Stimulated activated CD4-positive, alpha-beta T cell treated with anti-CD3 and anti-CD28 coated beads, Interleukin-1b, Interleukin-23, amount 100 ng/mL, for 4 hours (primary cell): ENCODE data around the gene WAPL.
A peak's percentile ranks its signal among the peaks of the same experiment; 100 is the strongest.

Experiments used
- DNase-seq, 2 donors: peaks; one replicate each; pipeline ENCODE4 v3.0.0-alpha.2; 2020; ENCODE audit warnings: low read depth in 2 of 2

Gene WAPL

GRCh38 chr10:86411852-86412560 is 109.6 kb downstream of the WAPL start:
- no peak for DNase-seq

- DNase-seq, result peak in 1 of 2 donors; percentile 32
Measured at GRCh38 chr10:86411281-86411841, 110.2 kb downstream of the WAPL start.

GRCh38 chr10:86410542-86411124 is 111.0 kb downstream of the WAPL start:
- DNase-seq, result no peak

- DNase-seq, result no peak
Measured at GRCh38 chr10:86409183-86409582, 112.4 kb downstream of the WAPL start.

GRCh38 chr10:86403183-86403797 is 118.3 kb downstream of the WAPL start:
- no peak for DNase-seq

- DNase-seq, result no peak
Measured at GRCh38 chr10:86402283-86402941, 119.2 kb downstream of the WAPL start.

- peak in 1 of 2 donors; percentile 34 for DNase-seq
Measured at GRCh38 chr10:86401588-86402282, 119.9 kb downstream of the WAPL start.

GRCh38 chr10:86400705-86401587 is 120.6 kb downstream of the WAPL start:
- DNase-seq, result peak; percentile 68 to 74

- peak; percentile 93 to 97 for DNase-seq
Measured at GRCh38 chr10:86399879-86400704, 121.5 kb downstream of the WAPL start.

GRCh38 chr10:86399514-86399878 is 122.1 kb downstream of the WAPL start:
- DNase-seq, result no peak

GRCh38 chr10:86397120-86397519 is 124.5 kb downstream of the WAPL start:
- DNase-seq, result no peak

- no peak for DNase-seq
Measured at GRCh38 chr10:86393862-86394455, 127.6 kb downstream of the WAPL start.

GRCh38 chr10:86393362-86393761 is 128.2 kb downstream of the WAPL start:
- no peak for DNase-seq

GRCh38 chr10:86392723-86393094 is 128.9 kb downstream of the WAPL start:
- DNase-seq, result no peak

- no peak for DNase-seq
Measured at GRCh38 chr10:86391986-86392722, 129.4 kb downstream of the WAPL start.

- DNase-seq, result no peak
Measured at GRCh38 chr10:86391236-86391840, 130.3 kb downstream of the WAPL start.

GRCh38 chr10:86390337-86391120 is 131.1 kb downstream of the WAPL start:
- DNase-seq, result no peak
